Keratinocyte (primary cell): ENCODE measurements around the gene BOC. TPM values are rescaled to one million over a fixed set of nuclear protein-coding genes. Genes with fewer than 3 reads are reported as not detected.

ENCODE experiments used
- DNase-seq: peaks from one replicate; pipeline ENCODE4 v3.0.0-alpha.2; 2011; ENCODE audit warnings: low read depth, missing footprints, low spot score
- FAIRE-seq: peaks from 2 replicates; lab custom pipeline; 2011; peaks lifted over from hg19 to GRCh38; lab: Jason Lieb, UNC
- H2AFZ ChIP-seq: 2 replicates; pipeline ENCODE4 v1.6.0; 2012; ENCODE audit warnings: low read length, control low read depth, inconsistent platforms; ENCODE audit not compliant: control insufficient read depth
- H3K27ac ChIP-seq: 2 replicates; pipeline ENCODE4 v1.5.1; 2011; ENCODE audit warnings: low read length; ENCODE audit not compliant: control insufficient read depth, insufficient read depth
- H3K27me3 ChIP-seq: 3 replicates; pipeline ENCODE4 v1.6.0; 2011; ENCODE audit warnings: low read length; ENCODE audit not compliant: control insufficient read depth, insufficient read depth; ENCODE audit errors: extremely low read depth
- H3K36me3 ChIP-seq, 2 experiments: 2 replicates in 1 of 2; 3 replicates in 1 of 2; pipeline ENCODE4 v1.5.1; 2011; ENCODE audit warnings: low read length in 2 of 2, mild to moderate bottlenecking in 1 of 2; ENCODE audit not compliant: control insufficient read depth in 2 of 2, insufficient read depth in 2 of 2; ENCODE audit errors: extremely low read depth in 1 of 2
- H3K4me1 ChIP-seq: 3 replicates; pipeline ENCODE4 v1.5.1; 2011; ENCODE audit warnings: low read length; ENCODE audit not compliant: control insufficient read depth, insufficient read depth; ENCODE audit errors: extremely low read depth
- H3K4me2 ChIP-seq: 3 replicates; pipeline ENCODE4 v1.6.0; 2011; ENCODE audit warnings: low read depth, low read length; ENCODE audit not compliant: control insufficient read depth, insufficient read depth; ENCODE audit errors: extremely low read depth
- H3K4me3 ChIP-seq, 3 experiments: fragments of 200-600 bp in 1 of 3; sonication (generic) in 1 of 3; 2 replicates in 2 of 3; 3 replicates in 1 of 3; pipeline ENCODE4 v1.5.1; 2011 to 2016; ENCODE audit warnings: low read length in 3 of 3, mild to moderate bottlenecking in 3 of 3, control low read depth in 2 of 3, inconsistent platforms in 1 of 3, low read depth in 1 of 3, mixed read lengths in 1 of 3, mixed run types in 1 of 3, moderate library complexity in 1 of 3; ENCODE audit not compliant: control insufficient read depth in 2 of 3, insufficient read depth in 2 of 3; ENCODE audit errors: extremely low read depth in 1 of 3
- H3K79me2 ChIP-seq: 2 replicates; pipeline ENCODE4 v1.6.0; 2012; ENCODE audit warnings: low read length; ENCODE audit not compliant: control insufficient read depth, insufficient read depth
- H3K9ac ChIP-seq: 3 replicates; pipeline ENCODE4 v1.6.0; 2011; ENCODE audit warnings: low read length; ENCODE audit not compliant: control insufficient read depth, insufficient read depth; ENCODE audit errors: extremely low read depth
- H3K9me1 ChIP-seq: 3 replicates; pipeline ENCODE4 v1.6.0; 2011; ENCODE audit warnings: low read length; ENCODE audit not compliant: control insufficient read depth, insufficient read depth; ENCODE audit errors: extremely low read depth
- H3K9me3 ChIP-seq: 2 replicates; pipeline ENCODE4 v1.5.1; 2012; ENCODE audit warnings: low read depth, low read length; ENCODE audit not compliant: control insufficient read depth
- H4K20me1 ChIP-seq: 3 replicates; pipeline ENCODE4 v1.6.0; 2011; ENCODE audit warnings: low read length; ENCODE audit not compliant: control insufficient read depth, insufficient read depth; ENCODE audit errors: extremely low read depth
- EZH2 ChIP-seq: IDR thresholded peaks from one replicate; pipeline ENCODE4 v1.6.1; 2012; ENCODE audit warnings: inconsistent platforms, mild to moderate bottlenecking, low read length, moderate library complexity
- dilution Hi-C: fragments of 300-500 bp; cut with MboI; formaldehyde crosslinking; loops from one replicate; pipeline ENCODE4 v1.7.0; 2020; ENCODE audit warnings: low sequenced_read_pairs; ENCODE audit not compliant: extremely low pct_ligation_motif_present
- polyA plus RNA-seq, 5 experiments: library from polyadenylated mRNA; depleted of rRNA in 3 of 5; stranded (reverse) in 3 of 5; stranded (forward) in 1 of 5; unstranded in 1 of 5; fragments of >200 nt; gene quantifications; 1 replicate in 1 of 5; 2 replicates in 3 of 5; 3 replicates in 1 of 5; pipeline versions ENCODE4 v1.2.1 to v1.2.3, GENCODE V29; 2011 to 2012; ENCODE audit warnings: missing spikeins in 2 of 5, low read depth in 1 of 5, low replicate concordance in 1 of 5
- TF ChIP-seq, protein P1 (sequence below), 3 experiments: IDR thresholded peaks in 1 of 3; conservative IDR thresholded peaks in 1 of 3; optimal IDR thresholded peaks in 1 of 3; 2 replicates in 2 of 3; 3 replicates in 1 of 3; pipeline versions ENCODE3 to v1.5.1; 2011; ENCODE audit warnings: low read length in 3 of 3, mild to moderate bottlenecking in 3 of 3, moderate library complexity in 2 of 3, control low read depth in 1 of 3, inconsistent platforms in 1 of 3; ENCODE audit not compliant: insufficient read depth in 2 of 3; ENCODE audit errors: extremely low read depth in 1 of 3

BOC gene
- polyA plus RNA-seq, 1 donor (not counting 4 experiments of a cell fraction or from before 2014, with no cell fraction given), result 11.2 TPM

DNA sequence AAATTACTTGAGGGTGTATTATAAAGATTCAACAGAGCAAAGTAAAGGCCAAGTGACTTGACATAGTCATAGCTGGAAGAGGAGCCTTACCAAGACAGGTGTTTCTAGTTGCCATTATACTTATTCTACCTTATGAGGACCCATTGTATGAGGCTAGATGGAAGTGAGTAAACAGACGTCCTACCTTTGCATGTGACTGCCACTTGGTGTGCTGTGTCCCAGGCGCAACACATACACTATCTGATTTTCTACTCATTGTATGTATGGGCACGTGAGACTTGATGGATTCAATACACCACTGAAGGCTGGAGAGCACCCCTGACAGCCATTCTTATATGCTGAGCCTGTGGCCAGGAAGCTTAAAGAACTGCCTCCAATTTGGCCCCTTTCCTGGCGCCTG is 40.5 kb downstream of the BOC start:
- Histone ChIP-seq H3K4me1 (peaks cover 32% of the 10 kb centered on the region), H2AFZ (no peak overlapping the region), H3K9me3 (no peaks in the 10 kb centered on the region), H3K36me3 (peaks cover 1 to 8% of the 10 kb centered on the region in 2 experiments), H4K20me1 (no peaks in the 10 kb centered on the region), H3K79me2 (no peaks in the 10 kb centered on the region), H3K9ac (no peak overlapping the region), H3K4me2 (no peak overlapping the region), H3K9me1 (no peaks in the 10 kb centered on the region), H3K27me3 (no peaks in the 10 kb centered on the region), H3K4me3 (no peak overlapping the region), H3K27ac (no peak overlapping the region)
- TF ChIP-seq EZH2, result no peak
- TF ChIP-seq, protein P1, sequence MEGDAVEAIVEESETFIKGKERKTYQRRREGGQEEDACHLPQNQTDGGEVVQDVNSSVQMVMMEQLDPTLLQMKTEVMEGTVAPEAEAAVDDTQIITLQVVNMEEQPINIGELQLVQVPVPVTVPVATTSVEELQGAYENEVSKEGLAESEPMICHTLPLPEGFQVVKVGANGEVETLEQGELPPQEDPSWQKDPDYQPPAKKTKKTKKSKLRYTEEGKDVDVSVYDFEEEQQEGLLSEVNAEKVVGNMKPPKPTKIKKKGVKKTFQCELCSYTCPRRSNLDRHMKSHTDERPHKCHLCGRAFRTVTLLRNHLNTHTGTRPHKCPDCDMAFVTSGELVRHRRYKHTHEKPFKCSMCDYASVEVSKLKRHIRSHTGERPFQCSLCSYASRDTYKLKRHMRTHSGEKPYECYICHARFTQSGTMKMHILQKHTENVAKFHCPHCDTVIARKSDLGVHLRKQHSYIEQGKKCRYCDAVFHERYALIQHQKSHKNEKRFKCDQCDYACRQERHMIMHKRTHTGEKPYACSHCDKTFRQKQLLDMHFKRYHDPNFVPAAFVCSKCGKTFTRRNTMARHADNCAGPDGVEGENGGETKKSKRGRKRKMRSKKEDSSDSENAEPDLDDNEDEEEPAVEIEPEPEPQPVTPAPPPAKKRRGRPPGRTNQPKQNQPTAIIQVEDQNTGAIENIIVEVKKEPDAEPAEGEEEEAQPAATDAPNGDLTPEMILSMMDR (optimal IDR thresholded peaks at IDR 0.05 in 1 of 3, IDR thresholded peaks at IDR 0.05 in 1 of 3, conservative IDR thresholded peaks at IDR 0.05 in 1 of 3; ENCODE audit: extremely low read depth in 1 of 3, insufficient read depth in 2 of 3, low read length in 3 of 3), result no peak
- no peak for FAIRE-seq
- DNase-seq, result no peak
- dilution Hi-C loops, result no loop called here

DNA sequence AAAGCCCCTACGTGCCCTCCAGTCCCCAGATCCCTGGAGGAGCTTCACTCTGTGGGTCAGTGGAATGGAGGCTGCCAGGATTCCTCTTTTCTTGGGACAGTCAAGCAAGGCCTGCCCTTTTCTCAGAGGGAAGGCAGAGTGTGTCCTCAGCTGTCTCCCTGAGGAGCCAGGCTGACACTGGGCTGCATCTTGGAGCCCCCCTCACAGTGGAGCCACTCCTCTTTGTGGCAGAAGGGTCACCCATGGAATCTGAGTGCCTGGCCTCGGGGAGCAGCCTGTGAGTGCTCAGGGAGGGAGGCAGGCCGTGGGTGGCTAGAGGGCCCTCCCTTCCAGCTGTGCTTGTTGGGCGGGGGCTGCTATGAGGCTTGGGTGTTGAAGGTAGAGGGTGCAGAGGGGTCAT is 41.2 kb downstream of the BOC start:
- FAIRE-seq, result no peak
- dilution Hi-C loops, result no loop called here
- DNase-seq, result no peak
- TF ChIP-seq, protein P1 (optimal IDR thresholded peaks at IDR 0.05 in 1 of 3, IDR thresholded peaks at IDR 0.05 in 1 of 3, conservative IDR thresholded peaks at IDR 0.05 in 1 of 3; ENCODE audit: extremely low read depth in 1 of 3, insufficient read depth in 2 of 3, low read length in 3 of 3), result no peak
- no peaks in the 10 kb centered on the region for H3K9me1 ChIP-seq
- no peak overlapping the region for H3K9ac ChIP-seq
- H3K36me3 ChIP-seq, result peaks cover 1 to 8% of the 10 kb centered on the region in 2 experiments
- H3K4me1 ChIP-seq, result peaks cover 24% of the 10 kb centered on the region
- H3K4me3 ChIP-seq, result no peak overlapping the region
- no peaks in the 10 kb centered on the region for H4K20me1 ChIP-seq
- no peak overlapping the region for H3K27ac ChIP-seq
- H3K27me3 ChIP-seq, result no peaks in the 10 kb centered on the region
- H2AFZ ChIP-seq, result no peak overlapping the region
- H3K79me2 ChIP-seq, result no peaks in the 10 kb centered on the region
- no peak overlapping the region for H3K4me2 ChIP-seq
- H3K9me3 ChIP-seq, result no peaks in the 10 kb centered on the region
